ENCODE data around the gene TRPV4. TPM values are rescaled to one million over a fixed set of nuclear protein-coding genes. Genes with fewer than 3 reads are reported as not detected.

The TRPV4 gene
- total RNA-seq, 1 donor from 2014 or later: 3.5 TPM

- no peak overlapping the region for H3K4me3 Mint-ChIP-seq
- TF ChIP-seq, protein P1, sequence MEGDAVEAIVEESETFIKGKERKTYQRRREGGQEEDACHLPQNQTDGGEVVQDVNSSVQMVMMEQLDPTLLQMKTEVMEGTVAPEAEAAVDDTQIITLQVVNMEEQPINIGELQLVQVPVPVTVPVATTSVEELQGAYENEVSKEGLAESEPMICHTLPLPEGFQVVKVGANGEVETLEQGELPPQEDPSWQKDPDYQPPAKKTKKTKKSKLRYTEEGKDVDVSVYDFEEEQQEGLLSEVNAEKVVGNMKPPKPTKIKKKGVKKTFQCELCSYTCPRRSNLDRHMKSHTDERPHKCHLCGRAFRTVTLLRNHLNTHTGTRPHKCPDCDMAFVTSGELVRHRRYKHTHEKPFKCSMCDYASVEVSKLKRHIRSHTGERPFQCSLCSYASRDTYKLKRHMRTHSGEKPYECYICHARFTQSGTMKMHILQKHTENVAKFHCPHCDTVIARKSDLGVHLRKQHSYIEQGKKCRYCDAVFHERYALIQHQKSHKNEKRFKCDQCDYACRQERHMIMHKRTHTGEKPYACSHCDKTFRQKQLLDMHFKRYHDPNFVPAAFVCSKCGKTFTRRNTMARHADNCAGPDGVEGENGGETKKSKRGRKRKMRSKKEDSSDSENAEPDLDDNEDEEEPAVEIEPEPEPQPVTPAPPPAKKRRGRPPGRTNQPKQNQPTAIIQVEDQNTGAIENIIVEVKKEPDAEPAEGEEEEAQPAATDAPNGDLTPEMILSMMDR (conservative IDR thresholded peaks at IDR 0.05): no peak
- no peak overlapping the region for H3K27ac Mint-ChIP-seq (ENCODE audit: unreplicated experiment)
- H3K36me3 Mint-ChIP-seq (ENCODE audit: low read depth): peaks cover 30% of the 10 kb centered on the region
- no peaks in the 10 kb centered on the region for H3K27me3 Mint-ChIP-seq (ENCODE audit: low read depth)
- DNase-seq (ENCODE audit: low read depth, low spot score): no peak
- H3K4me1 Mint-ChIP-seq: peaks cover 17% of the 10 kb centered on the region
- peaks cover 18% of the 10 kb centered on the region for H3K9me3 Mint-ChIP-seq
These were observed 80.8 kb downstream of the TRPV4 start for GRCh38 chr12:109752117-109753053.

GRCh38 chr12:109744986-109745942 is 87.9 kb downstream of the TRPV4 start:
- Mint-ChIP-seq H3K4me3 (no peak overlapping the region), H3K36me3 (ENCODE audit: low read depth) (peaks cover 2% of the 10 kb centered on the region), H3K27ac (ENCODE audit: unreplicated experiment) (no peak overlapping the region), H3K27me3 (ENCODE audit: low read depth) (no peaks in the 10 kb centered on the region), H3K9me3 (no peaks in the 10 kb centered on the region), H3K4me1 (peaks cover 9% of the 10 kb centered on the region)
- TF ChIP-seq, protein P1 (conservative IDR thresholded peaks at IDR 0.05): no peak
- DNase-seq (ENCODE audit: low read depth, low spot score): no peak

GRCh38 chr12:109744026-109744425 is 89.2 kb downstream of the TRPV4 start:
- no peak for DNase-seq (ENCODE audit: low read depth, low spot score)
- no peak overlapping the region for H3K27ac Mint-ChIP-seq (ENCODE audit: unreplicated experiment)
- H3K36me3 Mint-ChIP-seq (ENCODE audit: low read depth): no peaks in the 10 kb centered on the region
- H3K27me3 Mint-ChIP-seq (ENCODE audit: low read depth): no peaks in the 10 kb centered on the region
- no peak overlapping the region for H3K4me3 Mint-ChIP-seq
- no peaks in the 10 kb centered on the region for H3K9me3 Mint-ChIP-seq
- H3K4me1 Mint-ChIP-seq: peaks cover 15% of the 10 kb centered on the region
- TF ChIP-seq, protein P1 (conservative IDR thresholded peaks at IDR 0.05): no peak

DNA sequence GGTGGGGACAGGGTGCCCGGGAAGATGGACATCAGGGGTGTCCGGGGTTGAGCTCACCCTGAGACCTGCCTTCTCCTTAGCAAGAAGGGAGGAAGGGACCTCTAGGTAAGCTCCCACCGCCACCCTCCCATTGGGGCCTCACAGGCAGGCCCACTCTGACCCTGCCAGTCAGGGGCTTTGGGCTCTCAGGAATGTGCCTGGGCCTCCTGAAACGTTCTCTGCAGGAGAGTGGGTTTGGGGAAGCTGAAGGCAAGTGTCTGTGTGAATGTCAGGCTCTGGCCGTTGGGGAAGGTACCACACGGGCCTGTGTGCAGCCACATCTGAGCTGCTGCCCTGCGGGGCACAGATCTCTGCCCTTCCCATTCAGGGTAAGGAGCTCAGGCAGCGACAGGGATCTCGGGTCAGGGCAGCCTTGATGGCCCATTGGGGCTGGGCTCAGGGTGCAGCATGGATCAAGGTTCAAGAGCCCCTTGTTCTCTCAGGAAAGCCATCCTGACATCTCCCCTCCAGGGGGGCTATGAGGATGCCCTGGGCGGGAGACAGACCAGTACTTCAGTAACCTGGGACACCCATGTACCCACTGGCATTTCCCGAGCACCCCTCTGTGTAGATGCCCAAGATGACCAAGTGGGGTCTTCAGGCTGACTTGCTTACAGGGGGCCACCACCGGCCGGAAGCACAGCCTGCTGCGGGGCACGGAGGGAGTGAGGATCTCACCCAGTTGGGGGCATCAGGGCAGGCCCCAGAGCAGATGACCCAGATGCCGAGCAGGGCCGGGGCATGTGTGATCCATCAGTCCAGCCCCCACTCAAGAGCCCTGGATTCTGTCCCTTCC is 89.9 kb downstream of the TRPV4 start:
- peaks cover 15% of the 10 kb centered on the region for H3K4me1 Mint-ChIP-seq
- TF ChIP-seq, protein P1 (conservative IDR thresholded peaks at IDR 0.05): no peak
- H3K27ac Mint-ChIP-seq (ENCODE audit: unreplicated experiment): no peak overlapping the region
- no peak overlapping the region for H3K4me3 Mint-ChIP-seq
- no peaks in the 10 kb centered on the region for H3K36me3 Mint-ChIP-seq (ENCODE audit: low read depth)
- no peak for DNase-seq (ENCODE audit: low read depth, low spot score)
- no peaks in the 10 kb centered on the region for H3K9me3 Mint-ChIP-seq
- H3K27me3 Mint-ChIP-seq (ENCODE audit: low read depth): no peaks in the 10 kb centered on the region

Measured in neural crest cell (in vitro differentiated cells).